ENCODE results near the gene RPS27L.

The RPS27L gene

DNA sequence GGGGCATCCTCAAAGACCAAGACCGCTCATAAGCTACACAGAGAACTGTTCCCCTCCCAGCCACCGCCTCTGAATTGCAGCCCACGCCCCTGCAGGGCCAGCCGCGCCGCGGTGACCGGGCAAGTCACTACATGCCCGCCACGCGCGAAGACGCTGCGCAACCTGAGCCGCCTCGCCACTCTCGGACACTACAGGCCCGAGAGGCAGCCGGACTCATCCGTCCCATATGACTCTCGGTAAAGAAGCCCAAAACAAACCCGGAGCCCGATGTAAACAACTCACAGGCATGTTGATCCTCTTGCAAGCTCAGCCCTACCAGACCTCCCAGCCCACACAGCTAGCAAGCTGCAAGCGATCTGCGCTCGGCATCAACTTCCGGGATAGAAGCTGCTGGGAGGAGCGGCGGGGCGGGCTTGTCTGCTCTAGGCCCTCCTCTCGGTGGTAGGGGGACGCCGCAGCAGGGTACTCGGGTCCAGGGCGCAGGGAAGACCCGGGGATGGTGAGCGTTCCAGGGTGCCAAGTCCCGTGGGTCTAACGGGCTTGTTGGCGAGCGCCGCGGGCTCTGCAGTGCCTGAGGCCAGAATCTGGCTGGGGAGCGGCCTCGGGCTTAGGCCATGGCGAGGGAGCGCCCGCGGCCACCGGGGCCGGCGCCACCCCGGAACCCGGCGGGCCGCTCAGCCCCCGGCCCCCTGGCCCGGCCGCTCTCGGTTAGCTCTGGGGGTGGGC, at the start of gene RPS27L:
TSS of gene RPS27L (minus strand) at position 360 of the 726 bp plus-strand sequence. CDS start at position 288, 72 bp downstream.
- peak; percentile 89 for DNase-seq (ENCODE audit: low spot score)

DNA sequence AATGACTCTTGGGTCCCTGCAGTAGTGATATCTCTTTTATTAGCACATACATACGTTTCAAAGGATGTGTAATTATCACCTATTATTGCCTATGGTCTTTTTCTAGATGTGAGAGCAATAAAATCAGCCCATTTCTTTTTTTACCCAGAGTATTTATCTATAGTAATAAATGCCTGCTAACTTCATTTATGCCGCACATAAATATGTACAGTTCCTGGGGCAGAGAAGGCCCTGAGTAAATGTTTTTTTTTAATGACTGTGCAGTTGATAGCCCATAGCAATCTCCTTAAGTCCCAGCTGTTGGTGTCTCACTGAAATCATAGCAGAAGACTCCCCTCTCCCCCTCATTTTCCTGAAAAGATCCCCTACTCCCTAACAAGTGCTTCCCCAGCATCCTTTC, 48.8 kb upstream of the RPS27L start:
- DNase-seq (ENCODE audit: low spot score) = no peak

DNA sequence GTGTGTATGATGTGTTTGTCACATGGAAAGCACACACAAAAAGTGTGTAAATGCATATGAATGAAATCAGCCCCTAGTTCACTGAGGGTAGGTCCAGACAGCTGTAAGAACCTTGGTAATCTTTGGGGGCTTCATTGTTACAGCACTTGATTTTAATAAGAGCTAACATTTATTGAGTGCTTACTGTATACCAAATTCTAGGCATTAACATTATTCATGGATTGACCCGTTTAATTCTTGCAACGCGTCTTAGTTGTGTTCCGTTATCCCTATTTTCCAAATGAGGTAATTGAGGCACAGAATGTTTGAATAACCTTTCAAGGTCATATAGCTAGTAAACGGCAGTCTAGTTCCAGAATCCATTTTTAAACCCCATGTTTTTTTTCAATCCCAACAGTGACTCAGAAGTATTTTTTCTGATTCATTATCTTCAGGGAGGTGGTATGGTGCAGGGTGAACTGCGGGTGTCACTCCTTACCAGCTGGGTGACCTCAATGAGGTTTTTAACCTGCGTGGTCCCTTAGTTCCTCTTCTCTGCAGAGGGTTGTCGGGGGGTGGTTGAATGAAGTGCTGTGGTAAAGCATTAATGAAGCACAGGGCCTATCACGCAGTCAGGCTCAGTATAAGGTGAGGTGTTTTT, 46.3 kb upstream of the RPS27L start:
- DNase-seq (ENCODE audit: low spot score) = peak; percentile 56

DNA sequence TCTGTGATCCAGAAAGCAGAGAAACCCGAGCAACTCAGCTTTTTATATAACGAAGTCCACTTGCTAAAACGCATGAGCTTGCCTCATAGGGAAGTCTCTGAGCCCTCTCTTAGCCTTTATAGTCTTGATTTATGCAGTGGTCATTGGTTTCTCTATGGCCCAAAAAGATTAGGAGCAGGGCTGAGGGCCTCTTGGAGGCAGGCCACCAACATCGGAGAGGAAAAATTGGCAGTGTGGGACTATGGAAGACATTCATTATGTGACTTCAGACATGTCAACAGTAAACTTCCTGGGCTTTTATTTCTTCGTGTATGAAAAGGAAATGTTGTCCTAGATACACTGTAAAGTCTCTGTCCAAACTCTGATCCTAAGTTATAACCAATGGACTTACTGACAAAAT, 45.6 kb upstream of the RPS27L start:
- no peak for DNase-seq (ENCODE audit: low spot score)

DNA sequence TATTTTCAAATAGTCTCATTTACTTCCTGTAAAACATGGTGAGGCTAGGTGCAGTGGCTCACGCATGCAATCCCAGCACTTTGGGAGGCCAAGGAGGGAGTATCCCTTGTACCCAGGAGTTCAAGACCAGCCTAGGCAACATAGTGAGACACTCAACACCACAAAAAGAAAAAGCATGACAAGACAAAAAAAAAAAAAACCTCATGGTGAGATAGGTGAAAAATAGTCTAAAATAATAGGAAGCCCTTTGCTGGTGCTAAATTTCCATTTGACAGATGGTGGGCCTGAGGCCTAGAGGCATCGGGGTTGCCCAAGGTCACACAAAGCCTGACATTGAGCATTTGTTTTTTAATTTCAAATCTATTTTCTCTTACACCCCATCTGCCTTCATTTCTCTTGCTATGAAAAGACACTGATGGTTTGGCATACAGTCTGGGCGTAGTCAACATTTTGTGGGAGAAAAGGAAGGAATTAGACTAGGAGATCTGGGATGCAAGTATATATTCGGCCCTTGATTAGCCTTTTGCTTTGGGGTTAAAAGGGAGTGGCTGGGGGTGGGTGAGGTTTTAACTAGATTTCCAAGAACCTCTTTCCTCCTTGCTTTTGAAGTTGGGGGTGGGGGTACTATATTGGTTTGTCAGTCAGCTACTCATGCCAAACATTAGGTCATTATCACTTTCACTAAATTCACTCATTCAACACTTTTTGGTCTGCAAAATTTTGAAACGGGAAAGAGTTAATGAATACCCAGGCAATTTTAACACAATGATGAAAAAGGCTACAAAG, 43.4 kb upstream of the RPS27L start:
- no peak for DNase-seq (ENCODE audit: low spot score)

DNA sequence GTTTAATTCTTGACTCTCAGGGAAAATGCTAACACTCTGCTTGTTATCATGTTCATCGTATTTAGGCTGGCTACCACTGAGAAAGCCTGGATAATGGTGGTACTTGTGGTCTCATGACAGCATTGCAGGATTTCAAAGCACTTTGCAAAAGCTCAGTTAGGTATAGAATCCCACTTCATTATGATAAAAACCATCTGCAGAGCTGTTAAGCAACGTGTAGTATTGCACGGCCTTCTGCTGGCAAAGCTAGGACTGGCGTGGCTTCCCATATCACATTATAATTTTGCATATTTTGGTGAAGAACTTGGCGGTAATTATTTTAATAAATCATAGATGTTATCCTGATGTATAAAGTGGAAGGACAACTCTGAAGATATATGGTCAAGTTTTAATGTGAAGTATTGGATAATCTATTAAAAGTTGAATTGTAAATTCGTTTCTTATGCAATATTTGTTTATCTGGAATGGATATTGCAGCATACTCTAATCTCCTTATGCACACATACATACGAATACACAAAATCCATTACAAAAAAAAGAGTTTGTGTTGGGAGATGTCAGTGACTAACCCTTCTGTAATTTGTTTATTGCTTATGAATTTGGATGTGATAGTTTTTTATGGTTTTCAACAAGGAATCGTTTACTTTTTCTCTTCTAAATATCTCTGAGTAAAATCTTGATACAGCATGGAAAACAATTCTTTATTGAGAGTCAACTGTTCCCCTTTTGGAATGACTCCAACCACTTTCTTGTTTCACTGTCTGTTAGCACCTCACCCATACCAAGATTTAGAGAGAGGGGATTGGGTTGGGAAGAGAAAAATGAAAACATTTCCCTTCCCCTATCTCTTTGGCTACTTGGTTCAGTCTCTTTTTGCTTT, 41.3 kb upstream of the RPS27L start:
- peak; percentile 37 for DNase-seq (ENCODE audit: low spot score)

DNA sequence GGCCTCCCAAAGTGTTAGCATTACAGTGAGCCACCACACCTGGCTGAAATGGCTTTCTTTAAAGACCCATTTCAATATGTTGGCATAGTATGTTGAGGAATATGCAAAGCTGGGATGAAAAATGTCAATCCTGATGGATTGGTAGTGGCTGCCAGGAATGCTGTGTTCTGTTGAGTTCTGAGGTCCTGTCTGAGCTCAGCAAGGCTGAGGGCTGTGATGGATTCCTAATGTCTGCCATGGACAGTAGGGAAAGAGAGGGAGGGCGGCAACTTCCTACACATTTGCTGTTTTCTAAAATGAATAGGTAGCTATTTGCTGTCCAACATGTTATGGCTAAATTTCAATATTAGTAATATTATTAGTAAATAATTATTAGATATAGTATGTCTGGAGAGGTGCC, 40.3 kb upstream of the RPS27L start:
- DNase-seq (ENCODE audit: low spot score) = no peak

DNA sequence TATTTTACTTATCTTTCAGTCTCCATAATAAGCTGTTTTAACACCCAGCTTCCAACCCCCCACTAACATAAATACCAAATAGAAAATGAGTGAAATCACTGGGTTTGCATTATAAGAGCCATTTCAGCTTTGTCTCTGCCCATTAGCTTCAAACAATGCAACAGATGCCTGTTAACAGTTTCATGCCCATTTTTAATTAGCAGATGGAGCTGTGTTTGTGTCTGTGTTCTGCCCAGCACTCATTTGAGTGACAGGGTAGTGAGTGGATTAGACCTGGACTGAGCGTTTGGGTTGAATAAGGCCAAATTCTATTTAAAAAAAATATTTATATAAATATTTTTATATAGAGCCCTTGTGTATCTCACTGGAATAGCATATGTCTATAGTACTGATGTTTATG, 39.6 kb upstream of the RPS27L start:
- DNase-seq (ENCODE audit: low spot score) = no peak

DNA sequence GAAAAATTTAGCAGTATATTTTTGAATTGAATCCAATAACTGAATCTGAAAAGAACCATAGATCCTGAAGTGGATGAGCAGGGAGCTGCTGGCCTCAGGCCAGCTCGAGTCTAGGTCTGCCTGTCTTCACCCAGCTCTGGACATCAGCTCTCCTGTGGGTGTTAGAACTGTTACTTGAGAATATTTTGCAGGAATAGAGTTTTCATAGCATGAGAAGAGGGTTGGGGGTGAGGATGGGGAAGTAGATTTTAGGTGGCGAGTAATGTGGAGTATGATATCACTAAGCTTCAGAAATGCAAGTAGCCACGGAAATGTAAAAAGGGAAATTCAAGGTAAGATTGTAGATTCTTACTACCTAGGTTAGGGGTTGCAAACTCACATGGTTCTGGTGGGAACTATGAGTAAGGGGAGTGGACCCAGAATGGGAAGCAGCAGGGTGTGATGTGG, 38.3 kb upstream of the RPS27L start:
- no peak for DNase-seq (ENCODE audit: low spot score)

DNA sequence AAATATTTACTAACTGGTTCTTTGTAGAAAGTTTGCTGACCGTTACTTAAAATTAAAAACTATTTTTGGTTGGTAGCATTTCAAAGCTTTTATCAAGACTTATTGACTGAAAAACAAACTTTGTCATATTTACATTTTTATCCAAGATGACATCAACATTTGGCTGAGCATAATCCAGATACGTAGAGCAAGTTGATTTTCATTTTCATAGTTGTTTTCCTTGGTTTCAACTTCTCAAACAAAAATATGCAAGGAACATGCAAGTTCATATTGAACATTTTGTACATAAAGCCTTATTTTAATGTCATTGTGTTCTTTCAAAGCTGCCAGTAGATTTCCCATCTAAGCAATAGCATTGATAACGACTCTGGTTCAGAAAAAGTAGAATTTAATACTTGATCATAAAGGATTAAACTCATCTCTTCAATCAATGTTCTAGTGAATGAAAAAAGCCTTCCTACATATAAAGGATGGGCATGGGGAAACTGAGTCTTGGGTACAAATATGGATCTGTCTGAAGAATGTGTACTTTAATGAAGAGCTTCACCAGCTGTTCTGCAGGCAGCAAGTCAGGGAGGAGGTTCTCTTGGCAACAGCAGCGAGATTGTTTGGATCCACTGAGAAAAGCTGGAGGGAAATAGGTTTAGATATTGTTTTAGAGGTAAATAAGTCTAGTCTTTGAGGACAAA, 37.7 kb upstream of the RPS27L start:
- peak; percentile 21 for DNase-seq (ENCODE audit: low spot score)

DNA sequence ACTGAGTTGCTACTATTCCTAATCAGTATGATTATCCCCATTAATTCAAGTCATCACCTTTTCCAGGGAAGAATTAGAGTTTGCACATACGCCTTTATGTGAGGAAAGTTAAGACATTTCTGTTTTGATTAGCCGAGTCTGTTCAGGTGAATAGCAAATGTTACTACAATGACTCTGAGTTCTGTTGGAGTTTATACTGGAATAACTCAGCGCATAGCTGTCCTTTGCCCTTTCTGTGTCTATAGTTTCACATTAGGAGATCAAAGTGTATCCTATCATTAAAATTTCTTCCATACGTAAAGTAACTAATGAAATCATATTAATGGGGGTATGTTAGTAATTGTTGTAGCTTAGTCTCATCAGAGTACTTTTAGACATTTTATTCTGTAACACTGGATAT, 37.0 kb upstream of the RPS27L start:
- no peak for DNase-seq (ENCODE audit: low spot score)

DNA sequence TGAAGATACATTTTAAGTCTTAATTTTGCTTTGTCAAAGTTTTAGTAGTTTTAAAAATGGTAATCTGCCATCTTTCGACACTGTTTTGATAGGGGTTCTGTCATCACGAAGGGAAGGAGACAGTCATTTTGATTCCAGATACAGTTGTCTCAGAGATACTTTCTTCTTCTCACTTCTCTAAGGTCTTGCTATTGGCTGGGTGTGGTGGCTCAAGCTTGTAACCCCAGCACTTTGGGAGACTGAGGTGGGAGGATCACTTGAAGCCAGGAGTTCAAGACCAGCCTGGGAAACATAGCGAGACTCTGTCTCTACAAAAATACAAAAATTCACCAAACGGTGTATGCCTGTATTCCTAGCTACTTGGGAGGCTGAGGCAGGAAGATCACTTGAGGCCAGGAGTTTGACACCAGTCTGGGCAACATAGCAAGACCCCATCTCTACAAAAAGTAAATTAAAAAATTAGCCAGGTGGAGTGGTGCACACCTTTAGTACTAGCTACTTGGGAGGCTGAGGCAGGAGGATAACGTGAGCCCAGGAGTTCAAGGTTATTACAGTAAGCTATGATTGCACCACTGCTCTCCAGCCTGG, 35.4 kb upstream of the RPS27L start:
- peak; percentile 27 for DNase-seq (ENCODE audit: low spot score)

DNA sequence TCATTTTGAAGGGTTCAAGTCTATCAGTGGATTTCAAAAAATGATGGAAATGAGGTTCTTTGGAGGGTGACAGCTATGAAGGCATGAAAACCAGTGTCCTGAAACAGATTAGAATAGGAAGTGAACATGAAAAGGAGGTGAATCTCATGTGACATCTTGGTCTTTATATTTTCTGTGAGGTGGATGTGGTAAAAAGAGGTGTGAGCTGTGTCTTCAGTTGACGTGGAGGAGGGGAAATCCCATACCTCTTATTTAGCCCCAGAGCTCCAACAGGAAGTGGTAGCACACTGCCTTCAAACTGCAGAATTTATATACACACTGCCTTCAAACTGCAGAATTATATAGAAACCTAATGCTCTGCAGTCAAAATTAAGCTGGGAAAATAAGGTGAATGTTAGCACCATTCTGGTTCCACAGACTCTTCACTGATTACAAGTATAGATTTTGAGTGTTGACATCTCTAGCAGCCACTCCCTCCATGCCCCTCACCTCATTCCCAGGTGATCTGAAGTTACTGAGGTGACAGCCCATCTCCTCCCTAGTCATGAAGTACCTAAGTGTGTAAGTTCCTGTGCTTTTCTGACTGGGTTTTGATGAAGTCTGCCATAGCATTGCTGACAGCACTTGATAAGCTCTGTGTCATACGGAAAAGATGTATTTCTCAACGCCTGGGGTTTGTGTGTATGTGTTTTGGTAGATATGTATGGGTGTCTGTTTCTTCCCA, 34.8 kb upstream of the RPS27L start:
- DNase-seq (ENCODE audit: low spot score) = peak; percentile 78

DNA sequence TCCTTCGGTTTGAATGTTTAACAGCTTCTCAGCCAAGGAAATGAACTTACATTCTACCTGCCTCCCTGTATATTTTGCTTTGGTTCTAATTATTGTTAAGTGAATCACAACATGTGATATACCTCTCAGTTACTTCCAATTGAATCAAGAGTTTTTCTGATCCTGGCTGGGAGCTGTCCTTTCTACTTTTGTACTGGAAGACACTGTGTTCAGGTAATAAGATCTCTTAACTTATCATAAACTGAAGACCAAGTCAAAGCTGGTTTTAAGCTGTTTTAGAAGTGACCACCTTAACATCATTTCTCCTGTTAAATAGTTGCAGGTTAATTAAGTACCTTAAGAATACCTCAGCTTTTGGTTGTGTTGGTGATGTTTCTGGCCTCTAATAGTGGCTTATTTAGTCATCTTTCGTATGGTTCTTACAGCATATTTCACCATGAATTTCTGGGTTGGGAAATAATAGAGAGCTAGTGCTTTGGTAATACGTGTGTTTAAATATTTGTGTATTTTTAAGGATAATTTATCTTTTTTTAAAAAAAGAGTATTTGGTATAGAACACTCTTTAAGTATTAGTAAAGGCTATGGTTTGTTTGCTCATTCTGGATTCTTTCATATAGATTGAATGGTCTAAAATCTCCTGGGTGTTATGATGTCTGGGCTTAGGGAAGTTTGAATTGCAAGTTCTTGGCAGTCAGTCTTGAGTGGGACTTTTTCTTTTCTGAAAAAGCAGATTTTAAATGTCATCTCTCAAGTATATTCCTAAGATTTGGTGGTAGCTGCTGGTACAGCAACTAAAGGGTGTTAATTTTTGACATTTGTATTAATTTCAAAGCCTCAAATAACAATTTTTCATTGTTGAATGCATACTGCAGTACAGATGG, 33.7 kb upstream of the RPS27L start:
- peak; percentile 60 for DNase-seq (ENCODE audit: low spot score)

DNA sequence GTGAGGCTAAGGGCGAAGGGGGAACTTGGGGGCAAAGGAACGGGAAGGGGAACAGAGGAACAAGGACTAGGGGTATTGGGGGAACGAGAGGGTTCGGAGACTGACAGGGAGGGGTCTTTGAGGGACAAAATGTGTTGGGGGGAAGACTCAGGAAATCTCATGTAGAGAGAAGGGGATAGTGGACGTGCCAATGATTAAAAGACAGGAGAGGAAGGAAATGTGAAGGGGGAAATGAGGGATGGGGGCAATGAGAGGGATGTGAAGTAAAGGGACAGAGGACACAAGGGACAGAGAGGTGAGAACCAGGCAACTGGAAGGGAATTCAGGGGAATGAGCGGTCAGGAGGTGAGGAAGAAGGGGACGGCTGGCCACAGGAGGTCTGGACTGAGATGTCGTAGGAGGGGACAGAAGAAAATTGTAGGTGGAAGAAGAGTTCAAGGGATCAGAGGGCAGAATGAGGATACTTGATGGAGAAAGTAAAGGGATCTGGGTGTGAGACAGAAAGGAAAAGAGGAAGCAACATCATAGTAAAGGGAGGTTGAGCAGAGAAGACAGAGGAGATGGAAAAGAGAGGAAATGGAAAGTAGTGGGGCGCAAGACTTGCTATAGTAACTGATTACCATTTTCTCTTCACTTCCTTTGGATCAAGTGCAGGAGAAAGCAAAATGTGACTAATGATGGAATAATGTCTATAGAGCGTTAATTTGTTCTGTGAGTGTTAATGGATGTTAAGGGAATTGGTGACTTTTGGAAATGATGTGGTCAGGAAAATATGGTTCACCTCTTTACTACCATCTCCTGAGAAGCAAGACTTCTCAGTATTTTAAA, 32.9 kb upstream of the RPS27L start:
- peak; percentile 62 for DNase-seq (ENCODE audit: low spot score)

DNA sequence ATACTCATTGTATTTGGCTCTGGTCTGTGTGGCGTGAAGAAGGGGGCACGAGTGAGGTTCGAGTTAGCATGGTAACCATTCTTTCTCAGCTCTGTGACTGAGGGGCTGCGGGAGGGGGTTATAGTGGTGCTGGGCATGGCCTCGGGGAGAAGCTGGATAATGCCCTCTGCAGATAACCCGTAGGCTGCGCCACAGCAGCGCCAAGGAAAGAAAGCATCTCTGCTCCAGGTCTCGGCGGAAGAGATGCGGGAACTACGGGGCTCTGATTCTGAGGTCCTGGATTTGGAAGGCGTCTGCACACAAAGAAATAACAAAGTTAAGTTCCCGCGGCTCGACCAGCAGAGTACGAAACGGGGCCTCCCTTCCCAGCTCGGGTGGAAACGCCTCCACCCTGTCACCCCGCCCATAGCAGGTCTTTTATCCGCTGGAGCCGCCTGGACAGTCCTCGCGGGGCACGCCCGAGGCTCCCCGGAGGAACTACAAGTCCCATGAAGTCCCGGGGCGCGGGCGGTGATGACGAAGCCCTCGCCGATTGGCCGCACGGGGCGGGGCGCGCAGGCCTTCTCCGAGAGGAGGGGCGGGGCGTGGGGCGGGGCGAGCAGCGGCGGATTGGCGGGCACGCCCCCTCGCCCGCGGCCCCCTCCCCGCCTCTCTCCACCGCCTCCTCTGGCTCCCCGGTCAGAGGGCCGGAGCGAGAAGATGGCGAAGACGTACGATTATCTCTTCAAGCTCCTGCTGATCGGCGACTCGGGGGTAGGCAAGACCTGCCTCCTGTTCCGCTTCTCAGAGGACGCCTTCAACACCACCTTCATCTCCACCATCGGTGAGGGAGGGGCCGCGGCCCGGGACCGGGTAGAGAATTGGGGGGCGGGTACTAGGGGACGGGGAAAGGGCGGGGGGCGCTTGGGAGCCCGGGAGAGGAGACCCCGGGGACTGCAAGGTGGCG, 31.9 kb upstream of the RPS27L start, which contains the start of gene RAB8B:
TSS of gene RAB8B (plus strand) at position 681 of the 946 bp plus-strand sequence. CDS start at position 700, 19 bp downstream.
- DNase-seq (ENCODE audit: low spot score) = peak; percentile 98
